MM.1S (cell line): ENCODE results near the gene PRSS38.

Experiments
- DNase-seq: peaks from one replicate; pipeline ENCODE4 v3.0.0-alpha.2; 2015
- H2AFZ ChIP-seq: fragments of 300-600 bp; sonication (generic); 2 replicates; pipeline ENCODE4 v1.6.0; 2016; ENCODE audit warnings: antibody characterized with exemption, low read length
- H3F3A ChIP-seq: fragments of 300-600 bp; sonication (generic); 2 replicates; pipeline ENCODE4 v1.6.1; 2016; ENCODE audit warnings: mild to moderate bottlenecking, antibody characterized with exemption, low read length, moderate library complexity, mixed read lengths; ENCODE audit not compliant: insufficient read depth
- H3K27ac ChIP-seq: fragments of 300-600 bp; sonication (generic); 2 replicates; pipeline ENCODE4 v1.5.1; 2016; ENCODE audit warnings: mild to moderate bottlenecking, low read length
- H3K27me3 ChIP-seq: fragments of 300-600 bp; sonication (generic); replicated peaks from 2 replicates; pipeline ENCODE4 v1.6.0; 2016; ENCODE audit warnings: low read length; ENCODE audit not compliant: insufficient read depth
- H3K36me3 ChIP-seq: fragments of 300-600 bp; sonication (generic); replicated peaks from 2 replicates; pipeline ENCODE4 v1.6.1; 2016; ENCODE audit warnings: mild to moderate bottlenecking, low read length, mixed read lengths; ENCODE audit not compliant: insufficient read depth
- H3K4me1 ChIP-seq: fragments of 300-600 bp; sonication (generic); 2 replicates; pipeline ENCODE4 v1.6.1; 2016; ENCODE audit warnings: low read length, mixed read lengths
- H3K4me2 ChIP-seq: fragments of 300-600 bp; sonication (generic); 2 replicates; pipeline ENCODE4 v1.6.0; 2016; ENCODE audit warnings: low read depth, low read length
- H3K4me3 ChIP-seq: fragments of 300-600 bp; sonication (generic); 2 replicates; pipeline ENCODE4 v1.5.1; 2016; ENCODE audit warnings: low read length, mixed read lengths
- H3K79me2 ChIP-seq: fragments of 300-600 bp; sonication (generic); 2 replicates; pipeline ENCODE4 v1.6.1; 2016; ENCODE audit warnings: mixed run types, low read length, mixed read lengths
- H3K9ac ChIP-seq: fragments of 300-600 bp; sonication (generic); 2 replicates; pipeline ENCODE4 v1.6.1; 2016; ENCODE audit warnings: low read length, mixed read lengths
- H3K9me2 ChIP-seq: fragments of 300-600 bp; sonication (generic); replicated peaks from 2 replicates; pipeline ENCODE4 v1.6.1; 2016; ENCODE audit warnings: mild to moderate bottlenecking, low read length, mixed read lengths; ENCODE audit not compliant: insufficient read depth
- H3K9me3 ChIP-seq: fragments of 300-600 bp; sonication (generic); replicated peaks from 2 replicates; pipeline ENCODE4 v1.6.1; 2016; ENCODE audit warnings: mild to moderate bottlenecking, low read length, mixed read lengths; ENCODE audit not compliant: insufficient read depth
- H4K20me1 ChIP-seq: fragments of 300-600 bp; sonication (generic); 2 replicates; pipeline ENCODE4 v1.6.1; 2016; ENCODE audit warnings: mild to moderate bottlenecking, low read length, moderate library complexity, mixed read lengths; ENCODE audit not compliant: insufficient read depth
- EZH2 ChIP-seq: fragments of 300-600 bp; sonication (generic); optimal IDR thresholded peaks from 2 replicates; pipeline ENCODE3; 2017; ENCODE audit warnings: low read depth, mild to moderate bottlenecking, antibody characterized with exemption, low read length, mixed read lengths
- EZH2phosphoT487 ChIP-seq: fragments of 300-600 bp; sonication (generic); IDR thresholded peaks from 2 replicates; pipeline ENCODE4 v1.6.1; 2018; ENCODE audit warnings: antibody characterized with exemption, low read length
- TF ChIP-seq, protein P1 (sequence below): fragments of 300-600 bp; sonication (generic); IDR thresholded peaks from 2 replicates; pipeline ENCODE4 v1.5.1; 2016; ENCODE audit warnings: antibody characterized with exemption, low read length, mixed read lengths

Gene PRSS38

DNA sequence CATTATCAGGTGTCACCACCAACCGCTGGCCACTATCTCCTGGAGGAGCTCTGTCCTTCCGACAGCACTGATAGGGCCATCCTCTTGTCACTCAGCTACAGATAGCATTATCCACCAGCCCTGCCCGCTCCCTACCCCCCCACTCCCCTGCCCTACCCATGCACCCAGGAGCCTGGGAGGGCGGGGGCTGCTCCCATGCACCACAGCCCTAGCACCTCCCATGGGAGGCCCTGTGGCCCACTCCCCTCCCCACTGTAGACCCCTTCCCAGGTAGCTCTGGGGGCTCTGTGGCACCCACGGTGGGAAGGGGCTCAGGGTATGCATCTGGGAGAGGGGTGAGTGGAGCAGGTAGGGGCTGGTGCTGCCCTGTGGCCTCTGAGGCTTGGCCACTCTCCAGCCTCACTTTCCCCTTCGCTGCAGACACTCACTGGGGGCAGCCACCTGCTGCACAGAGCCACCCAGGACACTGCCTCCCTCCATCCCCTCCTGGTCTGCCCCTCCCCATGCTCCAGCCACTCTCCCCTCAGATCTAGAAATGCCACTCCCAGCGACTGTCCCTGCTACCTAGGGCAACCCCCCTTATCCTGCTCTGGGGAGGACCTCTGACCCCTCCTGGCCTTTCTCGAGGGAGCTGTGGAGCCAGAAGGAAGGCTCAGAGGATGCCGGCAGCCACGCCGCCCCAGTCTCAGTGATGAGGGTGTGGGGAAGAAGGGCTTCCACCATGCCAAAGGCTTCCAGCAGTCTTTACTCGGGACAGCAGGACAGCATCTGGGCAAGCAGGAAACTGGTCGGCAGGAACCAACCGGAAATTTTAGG, 73.8 kb downstream of the PRSS38 start:
- Histone ChIP-seq H3K79me2 (no peaks in the 10 kb centered on the region), H3K9ac (no peak overlapping the region), H3K9me2 (no peaks in the 10 kb centered on the region), H2AFZ (no peak overlapping the region), H3K9me3 (no peaks in the 10 kb centered on the region), H4K20me1 (no peaks in the 10 kb centered on the region), H3K27me3 (peaks cover 5% of the 10 kb centered on the region; the same call in 1 of the 2 replicates), H3K36me3 (no peaks in the 10 kb centered on the region), H3K4me2 (no peak overlapping the region), H3K27ac (no peak overlapping the region), H3F3A (no peaks in the 10 kb centered on the region), H3K4me3 (no peak overlapping the region), H3K4me1 (no peaks in the 10 kb centered on the region)
- TF ChIP-seq EZH2 (no peak), EZH2phosphoT487 (no peak)
- TF ChIP-seq, protein P1, sequence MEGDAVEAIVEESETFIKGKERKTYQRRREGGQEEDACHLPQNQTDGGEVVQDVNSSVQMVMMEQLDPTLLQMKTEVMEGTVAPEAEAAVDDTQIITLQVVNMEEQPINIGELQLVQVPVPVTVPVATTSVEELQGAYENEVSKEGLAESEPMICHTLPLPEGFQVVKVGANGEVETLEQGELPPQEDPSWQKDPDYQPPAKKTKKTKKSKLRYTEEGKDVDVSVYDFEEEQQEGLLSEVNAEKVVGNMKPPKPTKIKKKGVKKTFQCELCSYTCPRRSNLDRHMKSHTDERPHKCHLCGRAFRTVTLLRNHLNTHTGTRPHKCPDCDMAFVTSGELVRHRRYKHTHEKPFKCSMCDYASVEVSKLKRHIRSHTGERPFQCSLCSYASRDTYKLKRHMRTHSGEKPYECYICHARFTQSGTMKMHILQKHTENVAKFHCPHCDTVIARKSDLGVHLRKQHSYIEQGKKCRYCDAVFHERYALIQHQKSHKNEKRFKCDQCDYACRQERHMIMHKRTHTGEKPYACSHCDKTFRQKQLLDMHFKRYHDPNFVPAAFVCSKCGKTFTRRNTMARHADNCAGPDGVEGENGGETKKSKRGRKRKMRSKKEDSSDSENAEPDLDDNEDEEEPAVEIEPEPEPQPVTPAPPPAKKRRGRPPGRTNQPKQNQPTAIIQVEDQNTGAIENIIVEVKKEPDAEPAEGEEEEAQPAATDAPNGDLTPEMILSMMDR = no peak
- DNase-seq = no peak

DNA sequence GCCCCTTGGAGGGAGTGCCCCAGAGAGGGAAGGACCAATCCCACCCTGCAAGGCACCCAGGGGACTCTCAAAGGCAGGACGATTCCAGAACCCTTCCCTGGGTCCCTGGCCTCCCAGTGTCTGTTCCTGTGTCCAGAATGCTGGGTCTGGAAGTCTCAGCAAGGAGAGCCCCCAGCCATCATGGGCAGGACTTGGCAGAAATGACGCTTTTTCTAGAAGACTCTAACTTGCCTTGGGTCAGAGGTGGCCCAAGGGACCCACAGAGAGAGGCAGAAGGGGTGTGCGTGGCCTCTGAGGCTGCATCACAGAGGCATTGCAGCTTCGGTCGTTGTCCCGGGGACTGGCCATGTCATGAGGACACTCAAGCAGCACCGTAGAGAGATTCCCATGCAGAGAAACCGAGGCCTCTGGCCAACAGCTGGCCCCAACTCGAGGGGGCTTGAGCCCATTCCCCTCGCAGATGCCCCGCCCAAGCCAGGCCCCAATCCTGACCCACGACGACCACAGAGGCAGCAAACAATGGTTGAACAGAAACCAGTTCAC, 74.5 kb downstream of the PRSS38 start:
- Histone ChIP-seq H3K9ac (no peak overlapping the region), H3F3A (no peaks in the 10 kb centered on the region), H3K4me1 (no peaks in the 10 kb centered on the region), H3K27ac (no peak overlapping the region), H2AFZ (no peak overlapping the region), H3K4me2 (no peak overlapping the region), H3K27me3 (peaks cover 5% of the 10 kb centered on the region; the same call in 1 of the 2 replicates), H3K4me3 (no peak overlapping the region), H3K9me3 (no peaks in the 10 kb centered on the region), H3K36me3 (no peaks in the 10 kb centered on the region), H3K9me2 (no peaks in the 10 kb centered on the region), H4K20me1 (no peaks in the 10 kb centered on the region), H3K79me2 (no peaks in the 10 kb centered on the region)
- TF ChIP-seq EZH2phosphoT487 (no peak), EZH2 (no peak)
- TF ChIP-seq, protein P1 = no peak
- no peak for DNase-seq

DNA sequence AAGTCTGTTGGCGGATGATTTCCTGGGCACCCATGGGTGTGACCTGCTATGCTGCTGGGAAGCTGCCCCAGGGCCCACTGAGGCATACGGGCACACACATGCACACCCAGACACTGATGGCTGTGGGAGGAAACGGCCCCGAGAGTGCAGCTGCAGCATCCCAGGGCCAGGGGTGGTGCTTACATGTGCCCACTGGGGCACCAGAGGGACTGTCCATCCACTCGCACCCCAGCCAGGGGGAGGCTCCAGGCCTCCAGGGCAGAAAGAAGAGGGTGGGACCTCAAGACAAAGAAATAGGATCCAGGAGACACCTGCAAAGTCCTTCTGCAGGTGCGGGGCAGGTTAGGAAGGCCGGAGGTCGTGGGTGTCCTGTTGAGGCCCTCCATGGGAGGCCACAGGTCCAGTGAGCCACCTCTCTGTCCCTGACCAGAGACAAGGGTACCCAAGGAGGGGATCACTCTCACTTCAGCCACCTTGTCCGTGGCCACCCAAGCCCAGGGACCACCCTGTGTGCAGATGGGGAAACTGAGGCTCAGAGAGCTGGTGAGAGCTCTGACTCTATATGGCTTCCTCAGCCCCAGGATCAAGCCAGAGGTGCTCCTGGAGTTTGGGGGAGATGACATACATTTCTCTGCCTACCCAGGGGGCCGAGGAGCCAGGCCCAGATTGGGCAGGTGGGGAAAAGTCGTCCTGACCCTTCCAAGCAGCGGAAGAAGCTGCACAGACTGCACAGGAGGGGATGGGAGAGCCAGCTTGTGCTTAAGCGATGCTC, 75.2 kb downstream of the PRSS38 start:
- DNase-seq = no peak
- Histone ChIP-seq H3F3A (no peaks in the 10 kb centered on the region), H2AFZ (no peak overlapping the region), H3K27ac (no peak overlapping the region), H3K79me2 (no peaks in the 10 kb centered on the region), H3K9me2 (no peaks in the 10 kb centered on the region), H4K20me1 (no peaks in the 10 kb centered on the region), H3K27me3 (peaks cover 5% of the 10 kb centered on the region; the same call in 1 of the 2 replicates), H3K9ac (no peak overlapping the region), H3K4me3 (no peak overlapping the region), H3K4me1 (no peaks in the 10 kb centered on the region), H3K9me3 (no peaks in the 10 kb centered on the region), H3K4me2 (no peak overlapping the region), H3K36me3 (no peaks in the 10 kb centered on the region)
- TF ChIP-seq EZH2phosphoT487 = no peak
- TF ChIP-seq, protein P1 = no peak
